HG02885 (cell line): ENCODE data around the gene SLC30A7.

Source experiments
- ATAC-seq: cut with Tn5 transposase; IDR thresholded peaks from one replicate; pipeline ENCODE4 v1.9.1; 2021; ENCODE audit warnings: mild to moderate bottlenecking; ENCODE audit not compliant: unreplicated experiment, poor library complexity

Gene SLC30A7

GRCh38 chr1:101013776-101014175, 117.9 kb downstream of the SLC30A7 start:
- ATAC-seq: no peak

- ATAC-seq: no peak
Observed at GRCh38 chr1:101017448-101017847, 121.6 kb downstream of the SLC30A7 start.

- ATAC-seq: no peak
Observed at GRCh38 chr1:101022294-101022693, 126.4 kb downstream of the SLC30A7 start.

- peak; percentile 36 for ATAC-seq
Observed at GRCh38 chr1:101025283-101025656, 129.4 kb downstream of the SLC30A7 start.

- ATAC-seq: peak; percentile 82
Observed at GRCh38 chr1:101025657-101026429, 130.0 kb downstream of the SLC30A7 start, which contains the start of gene DPH5. Gene DPH5 (minus strand): TSS chr1:101025784. CDS start chr1:101025443, 341 bp downstream.

- ATAC-seq: no peak
Observed at GRCh38 chr1:101026430-101026788, 130.5 kb downstream of the SLC30A7 start.

GRCh38 chr1:101027194-101027772, 131.4 kb downstream of the SLC30A7 start:
- no peak for ATAC-seq

GRCh38 chr1:101028466-101028865, 132.6 kb downstream of the SLC30A7 start:
- no peak for ATAC-seq

- ATAC-seq: no peak
Observed at GRCh38 chr1:101029184-101029583, 133.3 kb downstream of the SLC30A7 start.

GRCh38 chr1:101030881-101031280, 135.0 kb downstream of the SLC30A7 start:
- no peak for ATAC-seq
